NAMALWA (cell line): ENCODE measurements around the gene TRIM16.
"Not testable (repeated sequence)": the region's sequence is repeated elsewhere in the genome, so short reads cannot be mapped to it uniquely, and the experiment has no call there.

ENCODE experiments used
- DNase-seq: peaks from one replicate; pipeline ENCODE4 v3.0.0-alpha.2; 2015; ENCODE audit warnings: low spot score

Gene TRIM16

GRCh38 chr17:15658296-15658695 is 25.8 kb downstream of the TRIM16 start:
- DNase-seq, result no peak

- DNase-seq, result no peak
These were observed 26.2 kb downstream of the TRIM16 start for GRCh38 chr17:15657868-15658267.

GRCh38 chr17:15654886-15655561 is 29.1 kb downstream of the TRIM16 start:
- DNase-seq, result no peak

GRCh38 chr17:15654401-15654800 is 29.7 kb downstream of the TRIM16 start:
- DNase-seq, result not testable (repeated sequence)

- no peak for DNase-seq
These were observed 31.2 kb downstream of the TRIM16 start for GRCh38 chr17:15652960-15653359.

- DNase-seq, result peak; percentile 55
These were observed 32.5 kb downstream of the TRIM16 start for GRCh38 chr17:15651583-15652110.

GRCh38 chr17:15650741-15651582 is 33.1 kb downstream of the TRIM16 start:
- DNase-seq, result no peak

GRCh38 chr17:15649861-15650421 is 34.2 kb downstream of the TRIM16 start:
- DNase-seq, result no peak

GRCh38 chr17:15648386-15648785 is 35.7 kb downstream of the TRIM16 start:
- no peak for DNase-seq

- DNase-seq, result not testable (repeated sequence)
These were observed 38.2 kb downstream of the TRIM16 start for GRCh38 chr17:15645942-15646312.

GRCh38 chr17:15645099-15645941 is 38.8 kb downstream of the TRIM16 start:
- DNase-seq, result not testable (repeated sequence)

- DNase-seq, result not testable (repeated sequence)
These were observed 41.4 kb downstream of the TRIM16 start for GRCh38 chr17:15642505-15643251.

- DNase-seq, result not testable (repeated sequence)
These were observed 42.1 kb downstream of the TRIM16 start for GRCh38 chr17:15642014-15642413.

- DNase-seq, result not testable (repeated sequence)
These were observed 53.1 kb downstream of the TRIM16 start for GRCh38 chr17:15630930-15631453.

GRCh38 chr17:15629991-15630390 is 54.1 kb downstream of the TRIM16 start:
- not testable (repeated sequence) for DNase-seq

- DNase-seq, result not testable (repeated sequence)
These were observed 60.4 kb downstream of the TRIM16 start for GRCh38 chr17:15623661-15624209.

GRCh38 chr17:15623255-15623654 is 60.9 kb downstream of the TRIM16 start:
- DNase-seq, result not testable (repeated sequence)

- not testable (repeated sequence) for DNase-seq
These were observed 62.0 kb downstream of the TRIM16 start for GRCh38 chr17:15622124-15622523.

- not testable (repeated sequence) for DNase-seq
These were observed 64.6 kb downstream of the TRIM16 start, which contains the start of gene FBXW10B for GRCh38 chr17:15619331-15620058. FBXW10B (minus strand) TSS chr17:15619704; CDS start chr17:15619512, 192 bp downstream.

GRCh38 chr17:15616828-15617227 is 67.3 kb downstream of the TRIM16 start:
- not testable (repeated sequence) for DNase-seq
